Ishikawa (cell line): ENCODE data around the gene CHST11.

Source experiments
- CEBPB ChIP-seq: IDR thresholded peaks from 2 replicates; pipeline ENCODE4 v1.6.1; 2012
- CREB1 ChIP-seq: IDR thresholded peaks from 2 replicates; pipeline ENCODE4 v1.6.1; 2012; ENCODE audit warnings: low read depth
- EGR1 ChIP-seq: IDR thresholded peaks from 2 replicates; pipeline ENCODE4 v1.6.1; 2012
- EP300 ChIP-seq: IDR thresholded peaks from 2 replicates; pipeline ENCODE4 v1.6.1; 2012; ENCODE audit warnings: borderline replicate concordance
- FOXM1 ChIP-seq: IDR thresholded peaks from 2 replicates; pipeline ENCODE4 v1.6.1; 2012; ENCODE audit warnings: low read depth, borderline replicate concordance
- NFIC ChIP-seq: IDR thresholded peaks from 2 replicates; pipeline ENCODE4 v1.6.1; 2012
- RAD21 ChIP-seq: IDR thresholded peaks from 2 replicates; pipeline ENCODE4 v1.6.1; 2012; ENCODE audit warnings: low read depth
- TAF1 ChIP-seq: IDR thresholded peaks from 2 replicates; pipeline ENCODE4 v1.6.1; 2012; ENCODE audit warnings: low read depth, mild to moderate bottlenecking
- TCF12 ChIP-seq: IDR thresholded peaks from 2 replicates; pipeline ENCODE4 v1.6.1; 2012; ENCODE audit warnings: low read depth
- TEAD4 ChIP-seq: IDR thresholded peaks from 2 replicates; pipeline ENCODE4 v1.6.1; 2012
- USF1 ChIP-seq: IDR thresholded peaks from 2 replicates; pipeline ENCODE4 v1.6.1; 2012
- YY1 ChIP-seq: IDR thresholded peaks from 2 replicates; pipeline ENCODE4 v1.6.1; 2012; ENCODE audit warnings: low read depth
- ZBTB7A ChIP-seq: IDR thresholded peaks from 2 replicates; pipeline ENCODE4 v1.6.1; 2012; ENCODE audit warnings: low read depth
- TF ChIP-seq, protein P1 (sequence below): IDR thresholded peaks from 2 replicates; pipeline ENCODE4 v1.6.1; 2012
- TF ChIP-seq, protein P2 (sequence below): IDR thresholded peaks from 2 replicates; pipeline ENCODE4 v1.6.1; 2012; ENCODE audit warnings: low read depth, mild to moderate bottlenecking

CHST11 gene

GRCh38 chr12:104521731-104522130 lies 65.0 kb downstream of the CHST11 start:
- no peak for TF ChIP-seq EGR1

DNA sequence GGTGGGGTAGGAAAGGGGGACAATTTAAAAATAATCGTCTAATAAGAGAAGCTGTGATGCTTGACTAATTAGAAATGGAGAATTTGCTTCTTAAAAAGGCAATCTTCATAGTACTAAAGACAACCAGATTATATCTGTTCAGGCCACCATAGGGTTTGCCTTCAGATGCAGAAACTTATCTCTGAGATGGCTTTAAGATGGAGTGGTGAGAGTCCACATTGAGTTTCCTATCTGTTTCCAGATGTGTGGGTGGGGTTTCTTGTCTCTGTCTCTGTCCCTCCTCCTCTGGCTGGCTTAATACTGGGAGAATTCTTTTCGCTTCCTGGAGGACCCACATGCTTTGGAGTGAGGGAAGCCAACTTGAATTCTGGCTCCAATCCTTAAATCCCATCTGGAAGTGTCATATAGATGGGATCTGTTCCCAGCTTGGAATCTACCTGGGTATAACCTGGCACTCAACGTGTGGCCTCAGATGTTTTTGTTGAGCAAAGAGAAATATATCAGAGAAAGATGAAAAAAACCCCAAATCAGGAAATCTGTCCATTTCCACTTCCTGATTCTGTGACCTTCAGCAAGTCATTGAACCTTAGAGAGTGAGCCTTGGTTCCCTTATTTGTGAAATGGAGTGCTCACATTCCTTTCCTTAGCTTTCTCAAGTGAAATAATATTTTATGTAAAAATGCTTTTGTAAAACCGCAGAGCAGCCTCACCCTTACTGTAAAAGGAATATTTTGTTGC lies 66.4 kb downstream of the CHST11 start:
- TF ChIP-seq, protein P1, sequence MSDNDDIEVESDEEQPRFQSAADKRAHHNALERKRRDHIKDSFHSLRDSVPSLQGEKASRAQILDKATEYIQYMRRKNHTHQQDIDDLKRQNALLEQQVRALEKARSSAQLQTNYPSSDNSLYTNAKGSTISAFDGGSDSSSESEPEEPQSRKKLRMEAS = no peak
- TF ChIP-seq TCF12 = no peak
- TF ChIP-seq, protein P2, sequence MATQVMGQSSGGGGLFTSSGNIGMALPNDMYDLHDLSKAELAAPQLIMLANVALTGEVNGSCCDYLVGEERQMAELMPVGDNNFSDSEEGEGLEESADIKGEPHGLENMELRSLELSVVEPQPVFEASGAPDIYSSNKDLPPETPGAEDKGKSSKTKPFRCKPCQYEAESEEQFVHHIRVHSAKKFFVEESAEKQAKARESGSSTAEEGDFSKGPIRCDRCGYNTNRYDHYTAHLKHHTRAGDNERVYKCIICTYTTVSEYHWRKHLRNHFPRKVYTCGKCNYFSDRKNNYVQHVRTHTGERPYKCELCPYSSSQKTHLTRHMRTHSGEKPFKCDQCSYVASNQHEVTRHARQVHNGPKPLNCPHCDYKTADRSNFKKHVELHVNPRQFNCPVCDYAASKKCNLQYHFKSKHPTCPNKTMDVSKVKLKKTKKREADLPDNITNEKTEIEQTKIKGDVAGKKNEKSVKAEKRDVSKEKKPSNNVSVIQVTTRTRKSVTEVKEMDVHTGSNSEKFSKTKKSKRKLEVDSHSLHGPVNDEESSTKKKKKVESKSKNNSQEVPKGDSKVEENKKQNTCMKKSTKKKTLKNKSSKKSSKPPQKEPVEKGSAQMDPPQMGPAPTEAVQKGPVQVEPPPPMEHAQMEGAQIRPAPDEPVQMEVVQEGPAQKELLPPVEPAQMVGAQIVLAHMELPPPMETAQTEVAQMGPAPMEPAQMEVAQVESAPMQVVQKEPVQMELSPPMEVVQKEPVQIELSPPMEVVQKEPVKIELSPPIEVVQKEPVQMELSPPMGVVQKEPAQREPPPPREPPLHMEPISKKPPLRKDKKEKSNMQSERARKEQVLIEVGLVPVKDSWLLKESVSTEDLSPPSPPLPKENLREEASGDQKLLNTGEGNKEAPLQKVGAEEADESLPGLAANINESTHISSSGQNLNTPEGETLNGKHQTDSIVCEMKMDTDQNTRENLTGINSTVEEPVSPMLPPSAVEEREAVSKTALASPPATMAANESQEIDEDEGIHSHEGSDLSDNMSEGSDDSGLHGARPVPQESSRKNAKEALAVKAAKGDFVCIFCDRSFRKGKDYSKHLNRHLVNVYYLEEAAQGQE = no peak
- no peak for TF ChIP-seq TEAD4
- TF ChIP-seq CEBPB = no peak
- no peak for TF ChIP-seq TAF1
- TF ChIP-seq FOXM1 = no peak
- TF ChIP-seq EP300 = no peak
- TF ChIP-seq EGR1 = no peak
- no peak for TF ChIP-seq RAD21
- TF ChIP-seq YY1 = no peak
- no peak for TF ChIP-seq ZBTB7A
- TF ChIP-seq NFIC = no peak
- TF ChIP-seq CREB1 = no peak
- TF ChIP-seq USF1 = no peak

DNA sequence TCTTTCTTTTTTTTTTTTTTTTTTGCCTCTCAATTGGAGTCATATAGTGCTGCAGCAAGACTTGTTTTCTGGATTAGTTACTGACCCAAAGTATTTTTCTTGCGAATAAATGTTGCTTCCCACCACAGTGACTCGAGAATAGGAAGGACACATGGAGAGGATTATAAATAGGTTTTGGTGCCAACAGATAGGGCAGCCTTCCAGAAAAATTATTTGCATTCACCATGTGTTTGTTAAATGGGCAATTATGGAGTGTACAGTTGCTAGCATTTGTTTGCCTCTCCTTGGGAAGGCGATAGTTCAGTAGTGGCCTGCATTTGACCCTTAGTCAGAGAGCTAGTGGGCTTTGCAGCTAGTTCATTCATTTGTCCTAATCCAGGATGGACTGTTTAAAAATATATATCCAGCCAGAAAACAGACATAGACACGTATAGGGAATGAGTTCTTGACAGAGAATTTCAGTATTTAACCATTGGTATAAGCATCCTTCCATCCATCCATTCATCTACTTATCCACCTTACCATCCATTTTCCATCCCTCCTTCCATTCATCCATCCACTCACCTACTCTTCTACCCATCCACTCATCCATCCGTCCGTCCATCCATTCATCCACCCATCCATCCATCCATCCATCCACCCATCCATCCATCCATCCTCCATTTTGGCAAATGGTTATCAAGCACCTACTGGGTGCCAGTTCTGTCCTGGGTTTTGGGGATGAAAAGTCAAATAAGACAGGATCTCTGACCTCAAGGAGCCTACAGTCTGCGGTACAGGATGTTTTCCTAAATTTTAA lies 67.5 kb downstream of the CHST11 start:
- TF ChIP-seq RAD21 (no peak), CREB1 (no peak)

GRCh38 chr12:104526320-104526719 lies 69.6 kb downstream of the CHST11 start:
- TF ChIP-seq YY1 = no peak
- no peak for TF ChIP-seq ZBTB7A
- TF ChIP-seq CREB1 = no peak
- no peak for TF ChIP-seq TEAD4
- TF ChIP-seq, protein P1 = no peak
- TF ChIP-seq EGR1 = no peak
- no peak for TF ChIP-seq CEBPB
- no peak for TF ChIP-seq TCF12
- no peak for TF ChIP-seq RAD21
- TF ChIP-seq NFIC = no peak
- TF ChIP-seq FOXM1 = no peak
- TF ChIP-seq, protein P2 = no peak
- no peak for TF ChIP-seq EP300
- TF ChIP-seq TAF1 = no peak

DNA sequence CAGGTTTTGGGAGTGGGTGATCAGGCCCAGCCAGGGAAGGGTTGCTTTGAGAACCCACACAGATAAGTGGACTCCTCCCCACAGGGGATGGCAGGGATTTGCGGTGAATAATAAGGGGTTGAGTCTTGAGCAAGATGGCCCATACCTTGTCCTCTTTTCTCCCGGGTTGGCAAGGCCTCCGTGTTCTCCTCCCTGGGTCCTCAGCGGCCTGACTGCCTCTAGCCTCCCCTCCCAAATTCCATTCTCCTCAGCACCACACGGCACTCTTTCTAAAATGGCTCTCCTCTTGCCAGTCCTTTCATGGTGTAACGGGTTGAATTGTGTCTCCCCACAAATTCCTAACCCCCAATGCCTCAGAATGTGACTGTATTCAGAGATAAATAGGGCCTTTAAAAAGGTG lies 70.0 kb downstream of the CHST11 start:
- TF ChIP-seq USF1 = no peak
- TF ChIP-seq NFIC = no peak
- TF ChIP-seq ZBTB7A = no peak
- no peak for TF ChIP-seq RAD21
- no peak for TF ChIP-seq CEBPB
- TF ChIP-seq CREB1 = no peak
- TF ChIP-seq TAF1 = no peak
- TF ChIP-seq, protein P1 = no peak
- TF ChIP-seq, protein P2 = no peak
- TF ChIP-seq TCF12 = no peak
- no peak for TF ChIP-seq TEAD4
- no peak for TF ChIP-seq EP300
- no peak for TF ChIP-seq EGR1
- no peak for TF ChIP-seq YY1
